ENCODE data around the gene CALY. TPM values are rescaled to one million over a fixed set of nuclear protein-coding genes. Genes with fewer than 3 reads are reported as not detected.

Gene CALY
- total RNA-seq, 2 donors from 2014 or later, result 0.98 TPM; not detected in 1

DNA sequence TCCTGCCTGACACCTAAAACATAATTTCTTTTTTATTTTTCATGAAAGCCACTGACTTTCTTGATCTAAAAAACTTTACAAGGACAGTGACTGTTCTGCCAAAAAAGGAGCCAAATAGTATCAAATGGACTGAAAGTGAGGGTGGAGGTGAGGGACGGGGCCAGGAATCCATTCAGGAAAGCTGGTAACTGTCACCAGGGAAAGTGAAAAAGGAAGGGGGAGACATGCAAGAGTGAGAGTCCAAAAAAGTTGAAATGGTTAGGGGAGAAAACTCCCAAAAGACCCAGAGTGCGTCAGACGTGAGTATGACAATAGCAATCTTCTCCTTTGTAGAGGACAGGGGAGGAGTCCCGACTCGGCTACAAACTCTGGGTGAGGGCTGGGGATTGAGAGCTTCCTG, 7.5 kb upstream of the CALY start:
- Histone ChIP-seq H3K27ac (no peak overlapping the region), H3K27me3 (peaks cover 4 to 7% of the 10 kb centered on the region in 2 donors), H3K4me1 (no peaks in the 10 kb centered on the region), H3K4me3 (no peak overlapping the region), H3K36me3 (no peaks in the 10 kb centered on the region), H3K9me3 (no peaks in the 10 kb centered on the region)
- no peak for DNase-seq (ENCODE audit: low spot score)
- TF ChIP-seq CTCF (IDR thresholded peaks at IDR 0.05), result no peak

DNA sequence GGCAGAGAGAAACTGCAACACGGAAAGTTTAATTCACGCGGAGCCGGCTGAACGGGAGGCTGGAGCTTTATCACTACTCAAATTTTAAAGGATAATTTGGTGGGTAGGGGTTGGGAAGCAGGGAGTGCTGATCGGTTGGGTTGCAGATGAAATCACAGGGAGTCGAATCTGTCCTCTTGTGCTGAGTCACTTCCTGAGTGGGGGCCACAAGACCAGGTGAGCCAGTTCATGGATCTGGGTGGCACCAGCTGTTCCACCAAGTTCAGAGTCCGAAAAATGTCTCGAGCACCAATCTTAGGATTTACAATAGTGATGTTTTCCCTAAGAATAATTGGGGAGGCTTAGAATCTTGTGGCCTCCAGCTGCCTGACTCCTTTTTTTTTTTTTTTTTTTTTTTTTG, 6.9 kb upstream of the CALY start:
- no peak for DNase-seq (ENCODE audit: low spot score)
- Histone ChIP-seq H3K4me1 (no peaks in the 10 kb centered on the region), H3K27ac (no peak overlapping the region), H3K36me3 (no peaks in the 10 kb centered on the region), H3K27me3 (peaks cover 4 to 7% of the 10 kb centered on the region in 2 donors), H3K9me3 (no peaks in the 10 kb centered on the region), H3K4me3 (no peak overlapping the region)
- no peak for TF ChIP-seq CTCF (IDR thresholded peaks at IDR 0.05)

DNA sequence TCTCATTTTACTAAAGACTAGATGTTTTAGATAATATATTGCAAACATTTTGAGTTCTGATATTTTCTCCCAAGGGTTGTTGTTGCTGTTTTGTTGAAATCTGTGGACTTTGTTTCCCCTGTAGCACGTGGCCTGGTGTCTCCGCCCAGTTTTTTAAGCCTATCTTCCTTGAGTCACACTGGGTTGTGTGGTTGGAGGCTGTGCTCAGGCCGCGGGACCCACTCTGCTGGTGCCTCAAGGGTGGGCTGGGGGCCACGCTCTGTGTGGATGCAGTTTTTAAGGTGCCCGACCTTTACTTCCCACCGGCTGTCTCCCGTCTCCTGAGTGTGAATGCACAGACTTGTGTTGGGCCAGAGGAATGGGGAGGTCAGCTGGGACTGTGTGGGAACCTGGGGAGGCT, 6.2 kb upstream of the CALY start:
- no peak for DNase-seq (ENCODE audit: low spot score)
- Histone ChIP-seq H3K4me1 (no peaks in the 10 kb centered on the region), H3K4me3 (no peak overlapping the region), H3K36me3 (no peaks in the 10 kb centered on the region), H3K27me3 (peaks cover 4 to 7% of the 10 kb centered on the region in 2 donors), H3K9me3 (no peaks in the 10 kb centered on the region), H3K27ac (no peak overlapping the region)
- no peak for TF ChIP-seq CTCF (IDR thresholded peaks at IDR 0.05)

DNA sequence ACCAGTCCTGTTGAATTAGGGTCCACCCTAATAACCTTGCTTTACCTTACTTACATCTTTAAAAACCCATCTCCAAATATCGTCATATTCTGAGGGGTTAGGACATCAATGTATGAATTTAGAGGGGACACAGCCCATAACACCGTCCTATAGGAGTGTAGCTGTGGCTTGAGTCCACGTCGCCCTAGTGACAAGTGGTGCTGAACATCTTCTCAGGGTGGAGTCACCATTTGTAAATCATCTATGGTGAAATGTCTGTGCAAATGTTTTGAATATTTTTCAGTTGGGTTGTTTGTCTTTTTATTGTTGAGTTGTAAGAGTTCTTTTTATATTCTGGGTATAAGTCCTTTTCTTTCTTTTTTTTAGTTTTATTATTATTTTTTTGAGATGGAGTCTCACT, 5.3 kb upstream of the CALY start:
- H3K4me1 ChIP-seq, result no peaks in the 10 kb centered on the region
- no peaks in the 10 kb centered on the region for H3K36me3 ChIP-seq
- no peak for DNase-seq (ENCODE audit: low spot score)
- no peaks in the 10 kb centered on the region for H3K9me3 ChIP-seq
- H3K27ac ChIP-seq, result no peak overlapping the region
- no peak overlapping the region for H3K4me3 ChIP-seq
- TF ChIP-seq CTCF (IDR thresholded peaks at IDR 0.05), result no peak
- H3K27me3 ChIP-seq, result peaks cover 7 to 11% of the 10 kb centered on the region in 2 donors

GRCh38 chr10:133339708-133340380, 3.1 kb upstream of the CALY start:
- H3K36me3 ChIP-seq, result no peaks in the 10 kb centered on the region
- H3K4me1 ChIP-seq, result peaks cover 0 to 21% of the 10 kb centered on the region in 2 donors
- no peaks in the 10 kb centered on the region for H3K9me3 ChIP-seq
- DNase-seq (ENCODE audit: low spot score), result no peak
- no peak overlapping the region for H3K4me3 ChIP-seq
- TF ChIP-seq CTCF (IDR thresholded peaks at IDR 0.05), result no peak
- H3K27me3 ChIP-seq, result peaks cover 26 to 30% of the 10 kb centered on the region in 2 donors
- H3K27ac ChIP-seq, result no peak overlapping the region

Data from right atrium auricular region (tissue), 2 donors.